SK-N-DZ (cell line): ENCODE data around the gene ADAMTS2.
"Not testable (repeated sequence)": the region's sequence is repeated elsewhere in the genome, so short reads cannot be mapped to it uniquely, and the experiment has no call there.

Experiments
- DNase-seq: peaks from one replicate; pipeline ENCODE4 v3.0.0-alpha.2; 2015; ENCODE audit warnings: low spot score
- small RNA-seq, 2 experiments: library from RNA; depleted of rRNA; stranded (forward); fragments of <200 nt; gene quantifications; one replicate each; pipeline ENCODE3, GENCODE V24; 2014

Gene ADAMTS2

DNA sequence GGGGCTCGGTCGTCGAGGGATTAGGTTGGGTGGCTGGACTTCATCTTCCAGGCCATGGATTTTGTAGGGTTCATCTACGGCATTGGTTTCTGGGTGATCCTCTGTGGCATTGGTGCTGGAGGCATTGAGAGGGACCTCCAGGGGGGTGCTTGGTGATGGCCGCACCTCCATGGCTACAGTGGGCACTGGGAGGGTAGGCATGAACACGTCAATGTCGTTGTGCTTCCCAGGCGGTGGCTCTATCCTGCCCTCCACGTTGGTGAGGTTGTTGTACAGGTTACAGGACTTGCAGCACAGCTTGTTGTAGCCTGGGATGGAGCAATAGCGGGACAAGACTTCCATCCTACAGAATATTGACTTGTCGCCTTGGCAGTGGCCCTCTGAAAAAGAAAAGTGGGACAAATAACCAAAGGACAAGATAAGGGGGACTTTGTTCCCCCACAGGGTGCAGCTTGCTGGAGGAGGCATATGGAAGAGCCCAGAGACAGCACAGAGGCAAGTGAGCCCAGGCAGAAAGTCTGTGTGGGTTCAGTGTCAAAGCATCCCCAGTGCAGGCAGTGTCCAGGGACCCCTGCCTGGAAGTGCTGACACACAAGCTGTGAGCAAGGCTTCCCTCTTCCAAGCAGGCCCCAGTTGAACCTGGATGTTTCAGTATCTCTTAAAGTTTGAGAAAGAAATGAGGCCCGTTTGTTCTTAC is 231.2 kb downstream of the ADAMTS2 start:
- no peak for DNase-seq

DNA sequence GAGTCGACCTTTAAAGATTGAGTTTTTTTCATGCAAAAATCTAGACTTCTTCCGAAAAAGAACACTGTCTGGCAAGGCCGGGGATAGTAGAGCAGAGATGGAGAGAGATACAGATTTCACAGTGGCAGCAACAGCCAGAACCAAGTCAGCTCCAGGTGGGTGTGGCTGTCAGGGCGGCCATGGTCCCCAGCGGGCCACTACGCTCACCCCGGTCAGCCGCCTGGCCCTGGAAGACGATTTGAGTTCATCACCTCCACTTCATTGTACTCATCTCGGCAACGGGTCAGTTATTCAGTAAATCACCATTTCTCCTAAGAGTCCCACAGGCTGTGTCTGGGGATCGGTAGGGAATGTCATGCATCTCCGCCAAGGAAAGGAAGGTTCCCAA is 232.1 kb downstream of the ADAMTS2 start:
- DNase-seq = no peak

GRCh38 chr5:179112469-179113142 is 232.7 kb downstream of the ADAMTS2 start:
- DNase-seq = no peak

DNA sequence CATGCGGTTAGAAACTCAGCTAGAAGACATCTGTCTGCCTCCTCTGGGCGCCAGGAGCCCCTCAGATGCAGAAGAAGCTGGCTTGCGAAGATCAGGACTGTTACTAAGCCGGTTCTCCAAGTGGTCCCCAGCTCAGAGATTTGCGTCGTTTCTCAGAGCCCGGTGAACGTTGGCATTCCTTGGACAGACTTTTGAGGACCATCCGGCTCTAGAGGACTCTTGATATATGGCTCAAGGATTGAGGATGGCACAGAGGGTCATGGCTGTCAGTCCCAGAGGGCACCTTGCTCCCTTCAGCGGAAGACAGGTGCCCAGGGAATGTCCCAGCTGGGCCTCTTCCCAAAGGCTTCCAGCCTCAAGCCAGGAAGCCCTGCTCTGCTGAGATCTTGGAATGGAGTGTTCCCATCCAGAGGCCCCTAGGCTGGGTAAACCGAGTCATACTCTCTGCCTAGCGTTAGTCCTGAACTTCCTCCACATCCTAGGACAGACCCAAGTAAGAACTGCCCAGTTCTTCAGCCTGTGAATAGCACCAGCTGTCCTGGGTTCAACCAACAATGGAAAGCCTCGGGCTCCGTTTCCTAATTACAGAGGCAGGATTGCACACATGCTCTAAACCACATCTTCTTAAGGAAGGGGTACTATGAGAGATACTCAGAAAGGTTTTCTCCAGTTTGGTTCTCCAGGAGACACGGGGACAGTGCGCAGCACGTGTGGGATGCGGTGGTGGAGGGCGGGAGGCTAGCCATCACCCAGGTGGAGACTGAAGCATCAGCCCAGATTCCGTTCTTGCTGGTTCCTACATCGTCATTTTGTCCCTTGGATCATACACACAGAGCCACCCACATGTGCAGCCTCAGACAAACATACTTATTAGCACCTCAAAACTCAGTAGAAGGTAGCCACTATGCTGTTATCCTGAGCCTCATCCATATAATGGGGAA is 233.7 kb downstream of the ADAMTS2 start:
- DNase-seq = no peak

- no peak for DNase-seq
Observed at GRCh38 chr5:179110528-179110927, 234.7 kb downstream of the ADAMTS2 start.

DNA sequence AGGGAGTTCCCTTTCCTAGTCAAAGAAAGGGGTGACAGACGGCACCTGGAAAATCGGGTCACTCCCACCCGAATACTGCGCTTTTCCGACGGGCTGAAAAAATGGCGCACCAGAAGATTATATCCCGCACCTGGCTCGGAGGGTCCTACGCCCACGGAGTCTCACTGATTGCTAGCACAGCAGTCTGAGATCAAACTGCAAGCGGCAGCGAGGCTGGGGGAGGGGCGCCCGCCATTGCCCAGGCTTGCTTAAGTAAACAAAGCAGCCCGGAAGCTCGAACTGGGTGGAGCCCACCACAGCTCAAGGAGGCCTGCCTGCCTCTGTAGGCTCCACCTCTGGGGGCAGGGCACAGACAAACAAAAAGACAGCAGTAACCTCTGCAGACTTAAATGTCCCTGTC is 244.0 kb downstream of the ADAMTS2 start:
- not testable (repeated sequence) for DNase-seq

DNA sequence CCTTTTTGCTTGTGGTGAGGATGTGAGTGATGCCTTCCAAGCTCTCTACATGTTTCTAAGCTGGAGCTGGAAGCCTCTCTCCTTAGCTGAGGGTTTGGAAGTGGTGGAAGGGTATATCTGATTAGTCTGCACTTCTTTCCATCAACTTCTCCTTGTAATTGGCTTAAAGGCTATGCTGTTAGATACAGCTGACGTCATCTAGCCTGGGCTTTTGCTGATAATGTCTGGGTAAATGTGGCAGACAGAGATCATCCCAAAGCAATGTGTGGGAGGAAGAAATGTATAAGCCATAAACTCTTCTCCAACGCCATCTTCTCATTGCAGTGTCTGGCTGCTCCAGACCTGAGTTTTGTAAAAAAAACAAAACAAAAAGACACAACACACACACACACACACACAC is 255.8 kb downstream of the ADAMTS2 start:
- DNase-seq = peak; percentile 44

DNA sequence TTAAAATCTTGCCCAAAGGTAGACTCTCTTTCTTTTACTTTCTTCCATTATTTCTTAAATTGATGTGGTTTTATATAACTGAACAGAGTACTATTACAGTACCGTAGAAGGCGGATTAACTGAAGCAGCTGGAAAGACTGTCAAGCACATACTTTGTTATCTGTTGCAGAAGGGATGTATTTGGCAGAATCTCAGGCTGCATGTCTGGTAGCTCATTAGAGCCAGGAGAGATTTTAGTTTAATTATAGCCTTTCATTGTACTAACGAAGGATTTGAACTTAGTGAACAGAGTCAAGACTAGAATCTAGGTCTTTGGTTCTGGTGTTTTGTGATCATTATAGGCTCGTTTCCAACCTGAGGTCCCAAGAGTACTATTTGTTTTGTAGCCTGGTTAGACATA is 264.5 kb downstream of the ADAMTS2 start:
- no peak for DNase-seq

GRCh38 chr5:179079165-179079987 is 265.9 kb downstream of the ADAMTS2 start:
- no peak for DNase-seq

DNA sequence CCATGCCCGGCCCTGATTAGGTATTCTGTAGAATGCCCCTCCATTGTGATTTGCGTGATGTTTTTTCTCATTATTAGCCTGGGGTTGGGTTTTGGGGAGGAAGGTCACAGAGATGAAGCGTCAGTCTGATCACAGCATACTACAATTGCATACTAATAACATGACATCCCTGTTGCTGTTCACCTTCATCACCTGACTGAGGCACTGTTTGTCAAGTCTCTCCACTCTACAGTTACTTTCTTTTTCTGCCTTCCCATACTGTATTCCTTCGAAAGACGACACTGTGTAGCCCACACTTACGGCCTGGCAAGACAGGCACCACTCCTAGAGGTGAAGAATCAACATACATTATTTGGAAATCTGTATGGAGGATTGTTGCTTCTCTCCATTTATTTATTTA is 279.6 kb downstream of the ADAMTS2 start:
- no peak for DNase-seq

- no peak for DNase-seq
Observed at GRCh38 chr5:179061025-179061424, 284.2 kb downstream of the ADAMTS2 start.

Small RNA genes lying within 50 kb of the gene (small RNA-seq; reads per million reads assigned to genes)
- gene AC109479.2 = 0 reads per million in 2 experiments
